Transverse colon (tissue), 4 donors: Measurements from ENCODE around the gene HYAL3. TPM values are rescaled to one million over a fixed set of nuclear protein-coding genes. Genes with fewer than 3 reads are reported as not detected.

Experiments
- DNase-seq: peaks from one replicate; pipeline ENCODE4 v3.0.0-alpha.2; 2019
- H3K27ac ChIP-seq, 4 donors: fragments of 200-600 bp; sonication (generic); 2 replicates each; pipeline ENCODE4 v1.5.1; 2016 to 2018; ENCODE audit warnings: inconsistent platforms in 4 of 4
- H3K27me3 ChIP-seq: fragments of 200-600 bp; sonication (generic); 2 replicates; pipeline ENCODE4 v1.5.1; 2017; ENCODE audit warnings: inconsistent platforms
- H3K36me3 ChIP-seq, 4 donors: fragments of 200-600 bp; sonication (generic); 2 replicates each; pipeline ENCODE4 v1.5.1; 2017 to 2019; ENCODE audit warnings: inconsistent platforms in 4 of 4
- H3K4me1 ChIP-seq, 4 donors: fragments of 200-600 bp; sonication (generic); 2 replicates each; pipeline ENCODE4 v1.5.1; 2017 to 2020; ENCODE audit warnings: inconsistent platforms in 4 of 4
- H3K4me3 ChIP-seq, 4 donors: fragments of 200-600 bp; sonication (generic); 1 replicate in 1 of 4; 2 replicates in 3 of 4; pipeline versions ENCODE4 v1.5.1 to v1.6.1; 2017 to 2019; ENCODE audit warnings: inconsistent platforms in 4 of 4
- H3K9me3 ChIP-seq, 2 donors: fragments of 200-600 bp; sonication (generic); 2 replicates each; pipeline ENCODE4 v1.5.1; 2017 to 2019; ENCODE audit warnings: inconsistent platforms in 2 of 2
- EP300 ChIP-seq: sonication (generic); formaldehyde crosslinking; IDR thresholded peaks from one replicate; pipeline ENCODE4 v1.6.1; 2017; ENCODE audit warnings: antibody characterized with exemption, low read depth
- POLR2A ChIP-seq: fragments of 450-650 bp; IDR thresholded peaks from one replicate; pipeline ENCODE4 v1.6.1; 2016; ENCODE audit warnings: antibody characterized with exemption, mild to moderate bottlenecking, moderate library complexity
- POLR2AphosphoS5 ChIP-seq, 3 donors: sonication (generic); formaldehyde crosslinking; IDR thresholded peaks; one replicate each; pipeline ENCODE4 v1.6.1; 2016; ENCODE audit warnings: antibody characterized with exemption in 3 of 3
- WGBS, 2 donors: methylation state at CpG; one replicate each; pipeline ENCODE4 v1.1.5; 2018; ENCODE audit warnings: low coverage in 1 of 2; 5-methylcytosine and 5-hydroxymethylcytosine counted together
- in situ Hi-C, 4 donors: fragments of 200-750 bp; cut with MboI; loops; one replicate each; pipeline versions ENCODE4 v1.15.0 to v1.15.1; 2017; ENCODE audit warnings: low sequenced_read_pairs in 3 of 4, low pct_ligation_motif_present in 1 of 4, low pct_unique_long_range_greater_than_20kb in 1 of 4
- intact Hi-C: fragments of 100-400 bp; cut with DNase I; formaldehyde crosslinking; loops from one replicate; pipeline ENCODE4 v1.15.1; 2023; ENCODE audit warnings: low total_unique reads
- total RNA-seq, 4 donors: library from RNA; depleted of rRNA; stranded (reverse); fragments of >200 nt; gene quantifications; one replicate each; pipeline ENCODE4 v1.1.0, GENCODE V29; 2016
- TF ChIP-seq, protein P1 (sequence below), 5 experiments: fragments of 200-600 bp in 3 of 5; fragments of 450-650 bp in 2 of 5; sonication (generic) in 3 of 5; IDR thresholded peaks; 1 replicate in 2 of 5; 2 replicates in 3 of 5; pipeline ENCODE4 v1.5.1; 2016 to 2017; ENCODE audit warnings: antibody characterized with exemption in 5 of 5, inconsistent platforms in 3 of 5, mild to moderate bottlenecking in 2 of 5, moderate library complexity in 1 of 5

Gene HYAL3
- total RNA-seq, 4 donors from 2014 or later = 0.79 to 11.2 (median 3.8) TPM

DNA sequence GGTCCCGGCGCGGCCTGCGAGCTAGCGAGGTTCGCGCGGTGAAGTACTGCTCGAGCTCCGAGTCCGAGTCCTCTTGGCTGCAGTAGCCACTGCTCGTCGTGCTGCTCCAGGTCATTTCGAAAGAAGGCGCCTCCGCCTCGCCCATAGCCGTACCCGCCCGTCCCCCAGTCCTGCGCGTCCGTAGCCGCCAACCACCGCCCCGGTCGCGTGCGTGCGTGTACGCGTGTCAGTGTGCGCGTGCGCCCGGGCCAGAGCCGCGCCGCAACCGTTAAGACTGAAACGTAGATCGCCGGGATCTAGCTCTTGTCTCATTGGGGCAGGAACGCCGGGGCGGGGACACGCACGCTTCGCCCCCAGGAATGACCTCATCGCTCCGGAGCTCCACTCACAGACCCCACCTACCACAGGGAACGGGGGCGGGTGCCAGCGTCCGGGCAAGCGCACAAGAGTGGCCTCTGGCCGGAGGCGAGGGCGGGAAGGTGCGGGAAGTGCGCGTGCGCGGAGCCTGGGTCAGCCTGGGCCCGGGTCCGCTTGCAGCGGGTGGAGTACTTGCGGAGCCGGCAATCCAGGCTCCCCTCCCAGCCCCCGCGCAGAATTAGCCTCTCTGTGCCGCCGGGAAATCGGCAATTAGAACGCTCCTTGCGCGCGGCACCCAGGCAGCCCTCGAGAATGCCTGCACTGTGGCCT, 38.1 kb upstream of the HYAL3 start:
- peak overlapping the region; percentile 93 to 99 (median 98) for H3K27ac ChIP-seq
- intact Hi-C loops = loop anchor here (10.0 kb wide), 1 partner anchor 1947 kb away; the partner anchor contains the start of gene GLYCTK
- H3K9me3 ChIP-seq = no peaks in the 10 kb centered on the region
- in situ Hi-C loops = no loop called here
- no peaks in the 10 kb centered on the region for H3K27me3 ChIP-seq
- TF ChIP-seq EP300 = peak; percentile 1
- peak; percentile 92 for TF ChIP-seq POLR2A
- peak; percentile 97 to 98 (median 97) for TF ChIP-seq POLR2AphosphoS5 (IDR thresholded peaks at IDR 0.05)
- TF ChIP-seq, protein P1, sequence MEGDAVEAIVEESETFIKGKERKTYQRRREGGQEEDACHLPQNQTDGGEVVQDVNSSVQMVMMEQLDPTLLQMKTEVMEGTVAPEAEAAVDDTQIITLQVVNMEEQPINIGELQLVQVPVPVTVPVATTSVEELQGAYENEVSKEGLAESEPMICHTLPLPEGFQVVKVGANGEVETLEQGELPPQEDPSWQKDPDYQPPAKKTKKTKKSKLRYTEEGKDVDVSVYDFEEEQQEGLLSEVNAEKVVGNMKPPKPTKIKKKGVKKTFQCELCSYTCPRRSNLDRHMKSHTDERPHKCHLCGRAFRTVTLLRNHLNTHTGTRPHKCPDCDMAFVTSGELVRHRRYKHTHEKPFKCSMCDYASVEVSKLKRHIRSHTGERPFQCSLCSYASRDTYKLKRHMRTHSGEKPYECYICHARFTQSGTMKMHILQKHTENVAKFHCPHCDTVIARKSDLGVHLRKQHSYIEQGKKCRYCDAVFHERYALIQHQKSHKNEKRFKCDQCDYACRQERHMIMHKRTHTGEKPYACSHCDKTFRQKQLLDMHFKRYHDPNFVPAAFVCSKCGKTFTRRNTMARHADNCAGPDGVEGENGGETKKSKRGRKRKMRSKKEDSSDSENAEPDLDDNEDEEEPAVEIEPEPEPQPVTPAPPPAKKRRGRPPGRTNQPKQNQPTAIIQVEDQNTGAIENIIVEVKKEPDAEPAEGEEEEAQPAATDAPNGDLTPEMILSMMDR (IDR thresholded peaks at IDR 0.05) = no peak
- H3K4me3 ChIP-seq = peak overlapping the region; percentile 49 to 91 (median 60)
- peak; percentile 100 for DNase-seq
- WGBS, 2 donors = 0% methylated on average over 71 of the region's 79 CpGs; no CpG with 5 or more reads in 1 of the 2 donors
- no peaks in the 10 kb centered on the region for H3K36me3 ChIP-seq
- peaks cover 26 to 74% (median 59%) of the 10 kb centered on the region in 4 donors for H3K4me1 ChIP-seq

GRCh38 chr3:50336452-50337174, 37.4 kb upstream of the HYAL3 start:
- no peak for TF ChIP-seq POLR2AphosphoS5 (IDR thresholded peaks at IDR 0.05)
- TF ChIP-seq, protein P1 (IDR thresholded peaks at IDR 0.05) = peak in 1 of 5 experiments; percentile 26
- no peaks in the 10 kb centered on the region for H3K27me3 ChIP-seq
- in situ Hi-C loops = no loop called here
- H3K9me3 ChIP-seq = no peaks in the 10 kb centered on the region
- peak overlapping the region; percentile 49 to 91 (median 60) for H3K4me3 ChIP-seq
- intact Hi-C loops = loop anchor here (10.0 kb wide), 1 partner anchor 1948 kb away; the partner anchor contains the start of gene GLYCTK
- DNase-seq = no peak
- WGBS, 2 donors = 1% methylated on average over 21 of the region's 31 CpGs; no CpG with 5 or more reads in 1 of the 2 donors
- H3K27ac ChIP-seq = peak overlapping the region; percentile 93 to 99 (median 98)
- H3K4me1 ChIP-seq = peaks cover 26 to 71% (median 58%) of the 10 kb centered on the region in 4 donors
- H3K36me3 ChIP-seq = peaks cover 0 to 1% (median under 1%) of the 10 kb centered on the region in 4 donors

- Histone ChIP-seq H3K4me1 (peaks cover 20 to 50% (median 43%) of the 10 kb centered on the region in 4 donors), H3K27me3 (no peaks in the 10 kb centered on the region), H3K27ac (peak overlapping the region; percentile 93 to 99 (median 98)), H3K36me3 (peaks cover 0 to 21% (median 5%) of the 10 kb centered on the region in 4 donors), H3K9me3 (no peaks in the 10 kb centered on the region), H3K4me3 (no peak overlapping the region)
- 44 to 60% methylated on average over 2 to 5 of the region's 5 CpGs for WGBS, 2 donors
- TF ChIP-seq, protein P1 (IDR thresholded peaks at IDR 0.05) = no peak
- TF ChIP-seq EP300 (no peak), POLR2A (no peak), POLR2AphosphoS5 (IDR thresholded peaks at IDR 0.05) (no peak)
- intact Hi-C loops (loop anchor here (10.0 kb wide), 1 partner anchor 1950 kb away; the partner anchor contains the start of gene GLYCTK), in situ Hi-C loops (no loop called here)
- DNase-seq = no peak
Measured at GRCh38 chr3:50334339-50335075, 35.3 kb upstream of the HYAL3 start.
